Right cardiac atrium (tissue), 5 donors: Measurements from ENCODE around the gene DLGAP4. TPM values are rescaled to one million over a fixed set of nuclear protein-coding genes. Genes with fewer than 3 reads are reported as not detected.

Source experiments
- ATAC-seq, 2 donors: fragments of 200-7000 bp; cut with Tn5 transposase; one replicate each; pipeline versions ENCODE4 v1.8.0 to v1.9.1; 2020; ENCODE audit warnings: moderate library complexity in 2 of 2, mild to moderate bottlenecking in 1 of 2
- DNase-seq, 3 donors: peaks; one replicate each; pipeline ENCODE4 v3.0.0-alpha.2; 2020
- H3K27ac ChIP-seq: one replicate; pipeline ENCODE4 v1.5.1; 2013; ENCODE audit warnings: mild to moderate bottlenecking, low read length, control low read depth, moderate library complexity
- H3K27me3 ChIP-seq: one replicate; pipeline ENCODE4 v1.6.1; 2013; ENCODE audit not compliant: control insufficient read depth, insufficient read depth
- H3K4me1 ChIP-seq: one replicate; pipeline ENCODE4 v1.6.1; 2013; ENCODE audit warnings: low read length; ENCODE audit not compliant: control insufficient read depth, insufficient read depth
- H3K4me3 ChIP-seq: one replicate; pipeline ENCODE4 v1.5.1; 2013; ENCODE audit warnings: low read length, control low read depth
- H3K9me3 ChIP-seq: one replicate; pipeline ENCODE4 v1.6.1; 2013; ENCODE audit warnings: low read length; ENCODE audit not compliant: control insufficient read depth
- WGBS: extraction: QIAGEN DNeasy Blood & Tissue Kit; methylation state at CpG from one replicate; pipeline ENCODE4 v1.1.7; 2013; 5-methylcytosine and 5-hydroxymethylcytosine counted together
- intact Hi-C, 4 donors: fragments of 100-400 bp; cut with DNase I; formaldehyde crosslinking; loops; one replicate each; pipeline versions ENCODE4 v1.11.0 to v1.14.0; 2022 to 2023
- long read RNA-seq, 4 donors: library from polyadenylated mRNA; unstranded; transcript quantifications; one replicate each; pipeline ENCODE4 v2.0.0, GENCODE V29; 2020 to 2021
- polyA plus RNA-seq: library from polyadenylated mRNA; stranded (reverse); fragments of 200-250 nt; gene quantifications from one replicate; pipeline ENCODE4 v1.2.3, GENCODE V29; 2013
- total RNA-seq, 4 donors: library from RNA; stranded (reverse); fragmentation: NEBNext Ultra II Directional; extraction: Animal tissue kit (Norgen Biotek cat#: 25700); gene quantifications; one replicate each; pipeline ENCODE4 v1.2.1, GENCODE V29; 2021
- donor health status: healthy with polysubstance abuse.
- donor health status: DM: no; HTN: yes; CAD: no.
- donor health status: DM: no; HTN: no; CAD: no.
- donor health status: DM: no; HTN: yes; CAD: no; lungs with severe emphysema.
- donor health status: DM: yes; HTN: yes; CAD: no.

The DLGAP4 gene, protein sequence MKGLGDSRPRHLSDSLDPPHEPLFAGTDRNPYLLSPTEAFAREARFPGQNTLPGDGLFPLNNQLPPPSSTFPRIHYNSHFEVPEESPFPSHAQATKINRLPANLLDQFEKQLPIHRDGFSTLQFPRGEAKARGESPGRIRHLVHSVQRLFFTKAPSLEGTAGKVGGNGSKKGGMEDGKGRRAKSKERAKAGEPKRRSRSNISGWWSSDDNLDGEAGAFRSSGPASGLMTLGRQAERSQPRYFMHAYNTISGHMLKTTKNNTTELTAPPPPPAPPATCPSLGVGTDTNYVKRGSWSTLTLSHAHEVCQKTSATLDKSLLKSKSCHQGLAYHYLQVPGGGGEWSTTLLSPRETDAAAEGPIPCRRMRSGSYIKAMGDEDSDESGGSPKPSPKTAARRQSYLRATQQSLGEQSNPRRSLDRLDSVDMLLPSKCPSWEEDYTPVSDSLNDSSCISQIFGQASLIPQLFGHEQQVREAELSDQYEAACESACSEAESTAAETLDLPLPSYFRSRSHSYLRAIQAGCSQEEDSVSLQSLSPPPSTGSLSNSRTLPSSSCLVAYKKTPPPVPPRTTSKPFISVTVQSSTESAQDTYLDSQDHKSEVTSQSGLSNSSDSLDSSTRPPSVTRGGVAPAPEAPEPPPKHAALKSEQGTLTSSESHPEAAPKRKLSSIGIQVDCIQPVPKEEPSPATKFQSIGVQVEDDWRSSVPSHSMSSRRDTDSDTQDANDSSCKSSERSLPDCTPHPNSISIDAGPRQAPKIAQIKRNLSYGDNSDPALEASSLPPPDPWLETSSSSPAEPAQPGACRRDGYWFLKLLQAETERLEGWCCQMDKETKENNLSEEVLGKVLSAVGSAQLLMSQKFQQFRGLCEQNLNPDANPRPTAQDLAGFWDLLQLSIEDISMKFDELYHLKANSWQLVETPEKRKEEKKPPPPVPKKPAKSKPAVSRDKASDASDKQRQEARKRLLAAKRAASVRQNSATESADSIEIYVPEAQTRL
- 10 to 100 TPM; 42.6 to 60.5 (median 44.6) TPM for total RNA-seq
- 40.7 TPM for polyA plus RNA-seq
- long read RNA-seq, donor 1, transcript DLGAP4-206 (7 exons, 3,110 nt), result major isoform, 8 of 33 reads
- long read RNA-seq, donor 1, partial matches to known transcripts, result 3 of 33 reads
- long read RNA-seq, donor 1, other reads (novel, unspliced or antisense), result 21 of 33 reads
- long read RNA-seq, donor 2, partial matches to known transcripts, result 1 of 7 reads
- long read RNA-seq, donor 2, other reads (novel, unspliced or antisense), result 2 of 7 reads
- long read RNA-seq, donor 3, transcript DLGAP4-206 (7 exons, 3,110 nt), result major isoform, 5 of 28 reads
- long read RNA-seq, donor 3, partial matches to known transcripts, result 4 of 28 reads
- long read RNA-seq, donor 3, other reads (novel, unspliced or antisense), result 18 of 28 reads
- long read RNA-seq, donor 4, partial matches to known transcripts, result 10 of 22 reads
- long read RNA-seq, donor 4, other reads (novel, unspliced or antisense), result 4 of 22 reads

DNA sequence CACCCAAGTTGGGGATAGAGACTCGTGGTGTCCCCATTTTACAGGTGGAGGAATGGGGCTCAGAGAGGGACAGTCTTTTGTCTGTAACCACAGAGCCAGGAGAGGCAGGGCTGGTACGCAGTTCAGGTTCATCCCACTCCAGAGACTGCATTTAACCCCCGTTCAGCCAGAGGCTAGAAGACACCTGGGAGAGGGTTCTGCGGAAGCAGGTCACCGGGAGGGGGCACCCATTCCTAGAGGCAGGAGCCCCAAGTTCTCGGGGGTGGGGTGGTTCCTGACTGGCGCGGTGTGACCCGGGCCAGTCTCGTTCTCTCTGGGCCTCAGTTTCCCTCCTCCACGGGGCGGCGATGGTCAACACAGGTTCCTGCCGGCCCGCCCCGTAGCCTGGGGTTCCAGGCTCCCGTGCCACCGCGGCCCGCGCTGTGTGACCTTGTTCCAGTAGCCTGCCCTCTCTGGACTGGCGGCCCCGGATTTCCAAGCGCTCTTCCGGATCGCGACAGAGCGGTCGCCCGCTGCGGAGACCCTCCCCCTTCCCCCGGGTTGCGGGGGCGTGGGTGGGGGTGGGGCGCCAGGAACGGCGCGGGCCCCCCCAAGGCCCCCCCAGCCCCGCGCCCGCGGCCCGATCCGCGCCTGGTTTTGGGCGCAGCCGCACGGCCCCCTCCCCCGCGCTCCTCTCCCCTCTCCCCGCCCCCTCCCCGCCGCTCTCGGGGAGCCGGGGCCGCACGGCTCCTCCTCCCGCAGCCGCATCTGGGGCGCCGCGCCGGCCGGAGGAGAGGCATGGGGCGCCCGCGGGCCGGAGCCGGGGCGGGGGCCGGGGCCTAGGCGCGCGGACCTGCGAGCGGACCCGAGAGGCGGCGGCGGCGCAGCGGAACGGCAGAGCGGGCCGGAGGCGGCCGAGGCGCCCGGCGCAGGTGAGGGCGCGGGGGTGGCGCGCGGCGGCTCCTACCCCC, at the start of gene DLGAP4:
TSS of gene DLGAP4 (plus strand) at position 738 of the 950 bp plus-strand sequence. CDS start 125,379 bp downstream, outside the sequence.
- H3K27me3 ChIP-seq, result no peaks in the 10 kb centered on the region
- intact Hi-C loops, result no loop called here
- H3K4me3 ChIP-seq, result peak within 1 kb of the TSS; percentile 56
- no peak within 1 kb of the TSS for H3K27ac ChIP-seq
- H3K4me1 ChIP-seq, result no peaks in the 10 kb centered on the region
- ATAC-seq, result no peak
- H3K9me3 ChIP-seq, result no peaks in the 10 kb centered on the region
- DNase-seq, result no peak
- WGBS, result 2% methylated on average over 91 of the region's 96 CpGs

DNA sequence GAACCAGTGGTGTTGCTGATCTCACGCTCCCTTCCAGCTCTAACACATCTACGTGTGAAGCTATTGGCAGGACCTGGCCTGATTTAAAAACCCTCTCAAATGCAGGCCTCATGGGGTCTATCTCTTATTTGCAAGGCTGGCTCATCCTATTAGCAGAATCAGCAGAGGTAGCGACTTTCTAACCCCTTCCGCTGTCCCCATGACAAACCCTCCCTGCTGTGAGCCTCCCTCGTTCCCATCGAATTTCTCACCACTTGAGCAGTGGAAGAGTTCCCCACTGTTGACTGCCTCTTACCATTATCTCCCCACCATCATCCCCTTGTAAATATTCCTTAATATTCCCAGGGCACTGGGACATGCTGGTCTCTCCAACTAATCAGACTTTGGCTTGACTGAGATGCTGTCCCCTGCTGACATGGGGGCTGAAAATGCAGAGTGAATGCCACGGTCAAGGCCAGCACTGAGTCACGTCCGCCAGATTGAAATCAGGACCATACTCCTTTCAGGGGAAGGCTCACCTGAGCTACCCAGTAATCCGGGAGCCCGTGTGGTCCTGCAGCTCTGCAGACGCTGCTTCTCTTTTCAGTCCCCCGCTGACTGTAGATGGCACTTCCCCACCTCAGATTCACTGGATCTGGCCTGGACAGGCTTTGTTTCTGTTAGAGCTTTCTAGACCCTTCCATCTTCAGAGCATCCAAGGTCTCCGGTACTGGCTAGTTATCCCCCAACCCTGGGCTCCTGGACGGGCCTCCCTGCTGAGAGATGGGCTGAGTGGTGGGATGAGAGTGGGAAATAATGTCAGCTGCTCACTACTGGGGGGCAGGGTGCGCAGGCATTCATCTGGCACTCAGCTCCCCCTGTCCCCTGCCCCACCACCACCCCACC, 46.7 kb upstream of the DLGAP4 start:
- Histone ChIP-seq H3K27ac (no peak overlapping the region), H3K9me3 (no peaks in the 10 kb centered on the region), H3K27me3 (no peaks in the 10 kb centered on the region), H3K4me3 (no peak overlapping the region), H3K4me1 (no peaks in the 10 kb centered on the region)
- no peak for DNase-seq
- no peak for ATAC-seq
- 52% methylated on average over 16 of the region's 16 CpGs for WGBS
- intact Hi-C loops, result no loop called here

DNA sequence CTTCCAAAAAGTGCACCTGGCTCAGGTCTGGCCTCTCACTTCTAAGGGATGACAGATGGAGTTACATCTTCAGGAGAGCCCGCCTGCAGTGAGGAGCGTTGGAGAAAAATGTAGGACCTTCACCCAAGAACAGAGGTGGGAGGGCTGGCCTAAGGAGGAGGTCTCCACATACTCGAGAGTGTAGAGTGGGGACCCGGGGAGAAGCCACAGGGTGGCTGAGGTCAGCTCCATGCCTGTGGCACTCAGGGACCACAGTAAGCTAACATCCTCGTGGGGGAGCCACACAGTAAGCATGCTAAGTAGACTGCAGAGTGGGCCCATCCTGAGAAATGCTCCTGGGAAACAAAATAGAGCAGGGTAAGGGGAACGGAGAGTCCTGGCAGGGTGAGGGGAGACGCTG, 45.8 kb upstream of the DLGAP4 start:
- ATAC-seq (no peak), DNase-seq (no peak)
- WGBS, result 56% methylated on average over 7 of the region's 7 CpGs
- H3K9me3 ChIP-seq, result no peaks in the 10 kb centered on the region
- H3K27ac ChIP-seq, result no peak overlapping the region
- H3K4me1 ChIP-seq, result no peaks in the 10 kb centered on the region
- no peaks in the 10 kb centered on the region for H3K27me3 ChIP-seq
- intact Hi-C loops, result no loop called here
- no peak overlapping the region for H3K4me3 ChIP-seq

DNA sequence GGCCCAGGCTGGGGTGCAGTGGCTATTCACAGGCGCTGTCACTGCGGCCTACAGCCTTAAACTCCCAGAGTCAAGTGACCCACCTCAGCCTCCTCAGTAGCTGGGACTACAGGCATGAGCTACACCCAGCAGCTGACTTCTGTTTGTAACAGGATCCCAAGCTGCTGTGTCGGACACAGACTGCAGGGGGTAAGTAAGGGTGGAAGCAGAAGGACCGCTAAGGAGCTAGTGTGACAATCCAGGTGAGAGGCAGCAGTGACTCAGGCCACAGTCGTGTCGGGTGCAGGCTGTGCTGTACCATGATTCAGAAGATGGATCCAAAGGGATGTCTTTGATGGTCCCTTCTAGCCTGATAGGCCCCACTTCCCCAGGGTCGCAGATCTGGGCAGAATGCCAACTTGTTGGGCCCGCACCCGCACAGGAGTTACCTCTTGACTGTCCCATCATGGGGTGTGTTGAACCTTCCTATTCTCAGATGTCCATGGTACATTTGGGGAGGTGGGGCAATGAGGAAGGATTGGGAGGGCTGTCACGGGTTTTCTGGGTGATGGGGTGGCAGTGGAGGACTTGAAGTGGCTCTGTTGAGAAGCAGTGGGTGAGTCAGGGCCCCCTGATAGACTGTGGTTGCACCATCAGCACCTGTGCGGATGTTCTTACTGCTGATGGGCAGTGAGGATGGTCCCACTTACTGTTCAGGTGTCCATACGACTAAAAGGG, 44.6 kb upstream of the DLGAP4 start:
- intact Hi-C loops, result no loop called here
- no peak overlapping the region for H3K4me3 ChIP-seq
- no peaks in the 10 kb centered on the region for H3K4me1 ChIP-seq
- ATAC-seq (no peak), DNase-seq (no peak)
- H3K9me3 ChIP-seq, result no peaks in the 10 kb centered on the region
- 79% methylated on average over 12 of the region's 12 CpGs for WGBS
- H3K27me3 ChIP-seq, result no peaks in the 10 kb centered on the region
- H3K27ac ChIP-seq, result no peak overlapping the region

DNA sequence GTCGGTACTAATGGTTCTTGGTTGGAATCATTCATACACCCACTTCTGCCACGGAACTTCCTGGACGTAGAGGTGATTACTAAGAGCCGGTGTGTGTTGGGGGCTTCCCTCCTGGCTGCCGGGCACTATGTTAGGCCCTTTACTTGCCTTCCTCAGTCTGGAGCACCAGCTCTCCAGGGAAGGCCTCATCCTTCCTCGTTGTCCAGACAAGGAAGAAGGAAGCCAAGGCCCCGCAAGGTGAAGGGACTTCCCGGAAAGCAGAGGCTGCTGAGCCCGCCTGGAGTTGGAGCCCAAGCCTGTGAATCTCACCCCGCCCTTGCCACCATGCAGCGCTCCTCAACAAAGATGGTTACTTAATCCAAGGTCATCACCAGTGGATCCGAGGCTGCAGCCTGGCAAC, 43.7 kb upstream of the DLGAP4 start:
- ATAC-seq (no peak), DNase-seq (no peak)
- 82% methylated on average over 12 of the region's 12 CpGs for WGBS
- no peaks in the 10 kb centered on the region for H3K27me3 ChIP-seq
- intact Hi-C loops, result no loop called here
- H3K4me3 ChIP-seq, result no peak overlapping the region
- no peak overlapping the region for H3K27ac ChIP-seq
- no peaks in the 10 kb centered on the region for H3K4me1 ChIP-seq
- no peaks in the 10 kb centered on the region for H3K9me3 ChIP-seq

DNA sequence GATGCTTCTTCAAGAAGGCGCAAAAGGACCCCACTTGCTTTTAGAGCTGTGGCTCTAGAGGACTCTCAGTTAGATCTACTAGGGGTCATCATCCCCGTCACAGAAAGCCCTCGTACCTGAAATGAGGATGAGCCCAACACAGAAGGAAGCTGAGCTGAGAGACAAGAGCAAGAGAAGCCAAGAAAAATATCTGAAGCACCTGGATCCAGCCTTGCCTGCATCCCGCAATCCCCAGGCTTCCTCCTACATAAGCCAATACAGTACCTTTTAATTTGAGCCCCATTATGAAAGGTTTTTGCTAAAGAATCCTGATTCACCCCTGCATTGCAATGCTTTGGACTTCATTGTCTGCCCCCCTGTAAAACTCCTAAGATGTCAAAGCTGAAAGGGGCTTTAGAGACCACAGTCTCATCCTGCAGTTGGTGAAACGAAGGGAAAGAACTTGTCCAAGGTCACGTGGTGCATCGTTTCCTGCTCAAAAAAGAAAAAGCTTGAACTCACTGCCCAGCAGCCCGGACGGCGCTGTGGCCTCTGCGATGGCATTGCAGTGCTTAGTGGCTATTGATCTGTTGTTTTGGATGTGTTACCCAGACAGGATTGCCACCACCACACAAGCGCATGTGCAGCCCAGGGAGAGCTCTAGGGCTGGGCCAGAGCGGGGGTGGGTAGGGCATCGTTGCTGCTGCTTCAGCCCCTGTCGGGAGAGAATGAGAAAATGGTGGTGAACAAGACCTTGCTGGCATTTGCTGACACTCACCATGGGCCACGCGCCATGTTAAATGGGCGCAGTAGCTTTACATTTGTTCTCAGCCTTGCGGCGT, 41.5 kb upstream of the DLGAP4 start:
- DNase-seq (no peak), ATAC-seq (no peak)
- intact Hi-C loops, result no loop called here
- no peak overlapping the region for H3K4me3 ChIP-seq
- no peaks in the 10 kb centered on the region for H3K9me3 ChIP-seq
- no peaks in the 10 kb centered on the region for H3K4me1 ChIP-seq
- WGBS, result 86% methylated on average over 20 of the region's 20 CpGs
- H3K27me3 ChIP-seq, result no peaks in the 10 kb centered on the region
- H3K27ac ChIP-seq, result no peak overlapping the region

DNA sequence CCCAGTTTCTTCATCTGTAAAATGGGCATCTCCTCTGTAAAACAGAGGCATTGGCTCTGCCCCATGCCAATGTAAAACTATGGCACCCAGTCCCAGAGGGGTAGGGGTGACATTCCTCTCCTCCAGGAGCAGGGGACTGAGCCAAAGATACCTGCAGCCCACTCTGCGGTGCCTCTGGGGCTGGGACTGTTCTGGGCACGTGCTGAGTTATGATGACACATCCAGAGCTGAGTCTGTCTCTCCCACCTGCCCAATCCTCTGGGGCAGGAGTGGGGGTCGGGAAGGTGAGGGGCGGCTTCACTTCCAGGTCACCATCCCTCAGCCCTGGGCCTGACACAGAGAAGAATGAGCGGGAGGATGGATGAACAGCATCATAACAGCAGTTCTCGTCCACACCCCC, 40.0 kb upstream of the DLGAP4 start:
- WGBS, result 83% methylated on average over 6 of the region's 6 CpGs
- DNase-seq (no peak), ATAC-seq (no peak)
- Histone ChIP-seq H3K4me1 (no peaks in the 10 kb centered on the region), H3K27me3 (no peaks in the 10 kb centered on the region), H3K27ac (no peak overlapping the region), H3K9me3 (no peaks in the 10 kb centered on the region), H3K4me3 (no peak overlapping the region)
- intact Hi-C loops, result no loop called here

DNA sequence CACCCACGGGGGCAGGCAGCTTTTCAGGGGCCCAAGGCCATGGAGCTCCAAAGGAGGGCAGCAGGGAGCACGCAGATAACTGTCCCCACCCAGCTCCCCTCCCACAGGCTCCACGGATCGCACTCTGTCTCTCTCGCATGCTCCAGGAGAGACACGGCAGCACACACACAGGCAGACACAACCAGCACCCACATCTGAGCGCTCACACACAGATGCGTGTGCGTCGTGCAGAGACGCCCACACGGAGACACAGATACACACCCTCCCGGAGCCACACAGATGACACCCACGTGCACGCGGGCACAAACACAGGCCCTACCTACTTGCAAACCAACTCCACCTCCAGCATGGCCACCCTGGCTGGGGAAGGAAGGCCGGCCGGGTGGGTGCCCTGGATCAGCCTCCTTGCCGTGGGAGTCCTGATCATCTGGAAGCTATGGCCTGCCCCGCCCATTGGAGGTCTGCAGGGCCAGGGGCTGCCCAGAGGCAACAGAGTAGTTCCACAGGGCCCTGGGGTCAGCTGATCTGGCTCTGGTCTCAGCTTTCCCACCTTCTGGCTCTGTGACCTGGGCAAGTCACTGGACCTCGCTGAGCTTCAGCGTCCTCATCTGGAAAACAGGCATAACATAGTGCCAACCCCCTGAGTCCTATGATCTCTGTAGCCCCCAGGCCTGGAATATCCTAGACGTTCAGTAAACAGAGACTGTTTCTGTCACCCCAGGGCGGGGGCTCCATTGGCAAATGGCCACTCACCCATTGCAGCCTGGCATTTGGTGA, 38.3 kb upstream of the DLGAP4 start:
- ATAC-seq (no peak), DNase-seq (no peak)
- H3K4me1 ChIP-seq, result no peaks in the 10 kb centered on the region
- no peaks in the 10 kb centered on the region for H3K9me3 ChIP-seq
- no peak overlapping the region for H3K27ac ChIP-seq
- 76% methylated on average over 24 of the region's 24 CpGs for WGBS
- no peaks in the 10 kb centered on the region for H3K27me3 ChIP-seq
- H3K4me3 ChIP-seq, result no peak overlapping the region
- intact Hi-C loops, result no loop called here
